Testis (tissue), 3 donors: ENCODE measurements around the gene SLC16A12. TPM values are rescaled to one million over a fixed set of nuclear protein-coding genes. Genes with fewer than 3 reads are reported as not detected.

ENCODE experiments used
- DNase-seq: peaks from one replicate; pipeline ENCODE4 v3.0.0-alpha.2; 2019
- H3K27ac ChIP-seq, 2 donors: fragments of 200-600 bp; sonication (generic); one replicate each; pipeline ENCODE4 v1.5.1; 2019
- H3K27me3 ChIP-seq: fragments of 200-600 bp; sonication (generic); one replicate; pipeline ENCODE4 v1.5.1; 2019
- H3K36me3 ChIP-seq: fragments of 200-600 bp; sonication (generic); one replicate; pipeline ENCODE4 v1.5.1; 2017; ENCODE audit warnings: low read depth; ENCODE audit errors: missing control alignments
- H3K4me1 ChIP-seq: fragments of 200-600 bp; sonication (generic); one replicate; pipeline ENCODE4 v1.5.1; 2019
- H3K4me3 ChIP-seq, 2 donors: fragments of 200-600 bp; sonication (generic); one replicate each; pipeline ENCODE4 v1.5.1; 2017 to 2019
- H3K9me3 ChIP-seq: fragments of 200-600 bp; sonication (generic); one replicate; pipeline ENCODE4 v1.5.1; 2017
- POLR2A ChIP-seq: fragments of 450-650 bp; IDR thresholded peaks from one replicate; pipeline ENCODE4 v1.6.1; 2017; ENCODE audit warnings: antibody characterized with exemption, mild to moderate bottlenecking, moderate library complexity
- WGBS, 2 donors: methylation state at CpG; one replicate each; pipeline ENCODE4 v1.1.5; 2018; 5-methylcytosine and 5-hydroxymethylcytosine counted together
- intact Hi-C: fragments of 100-400 bp; cut with DNase I; formaldehyde crosslinking; loops from one replicate; pipeline ENCODE4 v1.15.1; 2023; ENCODE audit warnings: low total_unique reads
- polyA plus RNA-seq: library from polyadenylated mRNA; stranded (reverse); fragments of 350-450 nt; fragmentation: Illumina TruSeq; extraction: RNeasy Lipid Tissue Mini Kit (QIAGEN cat#74804); gene quantifications from one replicate; pipeline ENCODE4 v1.2.3, GENCODE V29; 2014; ENCODE audit warnings: low read depth, low replicate concordance; ENCODE audit not compliant: insufficient read depth
- total RNA-seq, 2 donors: library from RNA; depleted of rRNA; stranded (reverse); fragments of >200 nt; gene quantifications; one replicate each; pipeline ENCODE4 v1.2.3, GENCODE V29; 2016
- TF ChIP-seq, protein P1 (sequence below), 3 experiments: fragments of 450-650 bp in 2 of 3; fragments of 200-600 bp in 1 of 3; sonication (generic) in 1 of 3; IDR thresholded peaks; one replicate each; pipeline ENCODE4 v1.5.1; 2016 to 2019; ENCODE audit warnings: antibody characterized with exemption in 3 of 3, mild to moderate bottlenecking in 2 of 3, moderate library complexity in 1 of 3

SLC16A12 gene
- total and polyA plus RNA-seq, 3 donors from 2014 or later, result 1.9 to 6.0 (median 2.8) TPM

DNA sequence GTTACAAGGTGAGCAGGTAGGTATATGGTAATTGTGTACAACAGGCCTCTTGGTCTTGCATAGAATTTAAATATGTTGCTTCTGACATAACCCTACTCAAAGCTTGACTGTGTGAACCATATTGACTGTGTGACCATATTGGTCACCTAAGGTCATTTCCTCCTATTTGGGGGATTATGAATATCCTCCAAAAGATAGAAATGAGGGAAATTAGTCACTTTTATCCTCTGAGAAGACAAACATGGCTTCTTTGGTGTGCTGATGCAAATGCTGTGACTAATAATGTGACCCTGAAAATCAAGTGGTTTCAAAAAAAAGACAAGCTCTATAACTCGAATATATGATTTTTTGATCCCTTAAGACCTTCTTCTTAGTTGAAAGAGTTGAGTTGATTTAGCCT lies 93.1 kb downstream of the SLC16A12 start:
- no peaks in the 10 kb centered on the region for H3K4me1 ChIP-seq
- intact Hi-C loops, result no loop called here
- 78 to 86% methylated on average over 1 of the region's 1 CpG for WGBS, 2 donors
- no peak for DNase-seq
- no peak overlapping the region for H3K27ac ChIP-seq
- H3K27me3 ChIP-seq, result no peaks in the 10 kb centered on the region
- no peaks in the 10 kb centered on the region for H3K9me3 ChIP-seq
- TF ChIP-seq, protein P1, sequence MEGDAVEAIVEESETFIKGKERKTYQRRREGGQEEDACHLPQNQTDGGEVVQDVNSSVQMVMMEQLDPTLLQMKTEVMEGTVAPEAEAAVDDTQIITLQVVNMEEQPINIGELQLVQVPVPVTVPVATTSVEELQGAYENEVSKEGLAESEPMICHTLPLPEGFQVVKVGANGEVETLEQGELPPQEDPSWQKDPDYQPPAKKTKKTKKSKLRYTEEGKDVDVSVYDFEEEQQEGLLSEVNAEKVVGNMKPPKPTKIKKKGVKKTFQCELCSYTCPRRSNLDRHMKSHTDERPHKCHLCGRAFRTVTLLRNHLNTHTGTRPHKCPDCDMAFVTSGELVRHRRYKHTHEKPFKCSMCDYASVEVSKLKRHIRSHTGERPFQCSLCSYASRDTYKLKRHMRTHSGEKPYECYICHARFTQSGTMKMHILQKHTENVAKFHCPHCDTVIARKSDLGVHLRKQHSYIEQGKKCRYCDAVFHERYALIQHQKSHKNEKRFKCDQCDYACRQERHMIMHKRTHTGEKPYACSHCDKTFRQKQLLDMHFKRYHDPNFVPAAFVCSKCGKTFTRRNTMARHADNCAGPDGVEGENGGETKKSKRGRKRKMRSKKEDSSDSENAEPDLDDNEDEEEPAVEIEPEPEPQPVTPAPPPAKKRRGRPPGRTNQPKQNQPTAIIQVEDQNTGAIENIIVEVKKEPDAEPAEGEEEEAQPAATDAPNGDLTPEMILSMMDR (IDR thresholded peaks at IDR 0.05), result no peak
- no peak for TF ChIP-seq POLR2A
- H3K36me3 ChIP-seq, result no peaks in the 10 kb centered on the region
- H3K4me3 ChIP-seq, result no peak overlapping the region

DNA sequence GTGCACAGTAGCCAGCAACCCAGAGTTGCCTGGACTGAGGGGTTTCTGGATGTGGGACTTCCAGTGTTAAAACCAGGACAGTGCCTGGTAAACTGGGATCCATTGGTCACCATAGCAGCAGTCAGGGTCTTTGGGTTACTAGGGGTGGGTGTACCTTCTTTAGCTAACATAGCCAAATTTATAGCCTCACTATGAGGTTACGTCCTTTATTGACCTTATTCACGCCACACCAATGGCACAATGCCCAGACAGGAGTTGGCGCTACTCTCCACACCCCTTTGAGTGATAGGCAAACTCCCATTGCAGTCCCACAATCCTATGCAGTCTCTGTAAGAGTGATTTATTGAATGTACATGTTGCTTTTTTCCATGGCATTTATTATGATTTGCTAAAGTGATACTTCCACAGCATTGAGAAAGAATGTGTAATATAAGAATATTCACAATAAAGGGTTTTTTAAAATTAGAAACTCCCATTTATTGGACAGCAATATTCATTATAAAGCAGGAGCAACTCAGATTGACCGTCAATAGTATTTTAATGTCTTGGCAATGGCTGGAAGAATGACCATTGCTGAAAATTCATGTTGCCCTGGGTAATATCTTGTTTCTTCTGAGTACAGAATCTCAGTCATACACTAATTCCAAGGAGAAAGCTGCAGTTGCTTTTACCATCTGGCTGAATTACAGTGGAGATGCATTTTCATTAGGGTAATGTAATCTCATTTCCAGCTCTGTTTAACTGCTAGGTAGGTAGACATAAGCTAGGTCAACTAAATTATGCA lies 95.0 kb downstream of the SLC16A12 start:
- DNase-seq, result no peak
- Histone ChIP-seq H3K27ac (no peak overlapping the region), H3K27me3 (no peaks in the 10 kb centered on the region), H3K9me3 (no peaks in the 10 kb centered on the region), H3K4me3 (no peak overlapping the region), H3K36me3 (no peaks in the 10 kb centered on the region), H3K4me1 (no peaks in the 10 kb centered on the region)
- 73 to 92% methylated on average over 4 of the region's 4 CpGs for WGBS, 2 donors
- TF ChIP-seq POLR2A, result no peak
- TF ChIP-seq, protein P1 (IDR thresholded peaks at IDR 0.05), result no peak
- intact Hi-C loops, result no loop called here

DNA sequence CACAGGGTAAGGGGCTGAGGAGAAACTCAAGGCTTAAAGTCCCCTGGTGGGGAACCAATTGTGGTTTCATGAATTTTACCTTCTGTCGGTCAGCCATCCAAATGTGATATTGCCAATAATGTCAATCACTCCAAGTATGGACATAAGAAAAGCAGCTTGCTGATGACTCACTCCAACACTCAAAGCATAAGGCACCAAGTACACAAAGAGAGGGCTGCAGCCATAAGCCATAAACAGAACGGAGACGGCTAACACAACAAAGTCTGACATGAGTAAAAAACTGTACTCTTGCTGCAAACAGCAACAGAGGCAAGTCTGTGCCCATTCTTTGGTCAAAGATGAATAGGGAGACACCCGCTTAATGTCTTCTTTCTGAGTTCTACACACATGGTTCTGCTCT lies 96.9 kb downstream of the SLC16A12 start:
- WGBS, 2 donors, result 95 to 96% methylated on average over 4 of the region's 4 CpGs
- no peak overlapping the region for H3K4me3 ChIP-seq
- no peak for TF ChIP-seq POLR2A
- TF ChIP-seq, protein P1 (IDR thresholded peaks at IDR 0.05), result no peak

DNA sequence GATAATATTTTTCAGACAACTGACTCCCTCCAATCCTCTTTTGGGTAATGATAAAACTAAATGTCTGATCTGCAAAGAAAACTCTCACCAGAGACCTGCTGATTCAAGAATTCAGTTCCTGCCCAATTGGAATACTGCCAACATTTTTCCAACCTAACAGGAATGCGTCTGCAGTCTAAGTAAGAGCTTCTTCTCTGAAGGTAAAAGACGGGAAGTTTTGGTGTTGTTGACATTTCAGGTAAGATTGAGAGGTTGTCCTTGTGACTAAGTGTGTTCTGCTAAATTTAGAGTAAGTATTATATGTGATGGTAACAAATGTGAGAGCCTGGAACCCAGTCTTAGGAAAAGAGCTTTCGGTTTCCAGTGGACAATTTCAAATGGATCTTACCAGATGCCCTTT lies 103.4 kb downstream of the SLC16A12 start:
- no peaks in the 10 kb centered on the region for H3K27me3 ChIP-seq
- DNase-seq, result no peak
- H3K9me3 ChIP-seq, result no peaks in the 10 kb centered on the region
- no peak overlapping the region for H3K4me3 ChIP-seq
- intact Hi-C loops, result no loop called here
- no peak overlapping the region for H3K27ac ChIP-seq
- TF ChIP-seq POLR2A, result no peak
- TF ChIP-seq, protein P1 (IDR thresholded peaks at IDR 0.05), result no peak
- no peaks in the 10 kb centered on the region for H3K36me3 ChIP-seq
- WGBS, 2 donors, result 48 to 51% methylated on average over 3 of the region's 3 CpGs
- no peaks in the 10 kb centered on the region for H3K4me1 ChIP-seq

More for the DNA sequence above, 96.9 kb downstream of the SLC16A12 start:
- intact Hi-C loops, result no loop called here
- H3K9me3 ChIP-seq, result no peaks in the 10 kb centered on the region
- no peaks in the 10 kb centered on the region for H3K27me3 ChIP-seq
- no peaks in the 10 kb centered on the region for H3K4me1 ChIP-seq
- H3K27ac ChIP-seq, result no peak overlapping the region
- no peaks in the 10 kb centered on the region for H3K36me3 ChIP-seq
- DNase-seq, result no peak

DNA sequence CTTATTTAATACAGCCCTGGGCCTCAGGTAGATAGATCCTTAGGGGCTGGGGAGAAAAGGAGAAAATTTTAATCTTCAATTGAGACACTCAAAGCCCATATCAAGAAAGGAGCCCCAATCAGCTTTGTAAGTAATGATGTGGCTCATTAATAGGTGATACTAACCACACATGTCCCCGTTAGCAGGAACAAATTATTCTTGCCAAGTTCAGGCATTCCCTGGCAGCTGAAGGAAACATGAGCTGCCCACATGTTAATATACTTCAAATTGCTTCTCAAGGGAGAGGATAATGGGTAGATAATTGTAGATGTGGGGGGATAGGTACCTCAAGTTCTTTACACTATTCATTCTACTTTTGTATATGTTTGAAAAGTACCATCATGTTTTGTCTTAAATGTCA lies 106.5 kb downstream of the SLC16A12 start:
- H3K4me1 ChIP-seq, result no peaks in the 10 kb centered on the region
- no peak overlapping the region for H3K27ac ChIP-seq
- 13 to 31% methylated on average over 1 of the region's 1 CpG for WGBS, 2 donors
- H3K27me3 ChIP-seq, result no peaks in the 10 kb centered on the region
- no peak for TF ChIP-seq POLR2A
- TF ChIP-seq, protein P1 (IDR thresholded peaks at IDR 0.05), result no peak
- no peak for DNase-seq
- no peak overlapping the region for H3K4me3 ChIP-seq
- H3K36me3 ChIP-seq, result no peaks in the 10 kb centered on the region
- no peaks in the 10 kb centered on the region for H3K9me3 ChIP-seq
- intact Hi-C loops, result loop anchor here (10.0 kb wide), 1 partner anchor 126 kb away; no protein-coding TSS in a partner anchor
